ENCODE results near the gene AEBP2. TPM values are rescaled to one million over a fixed set of nuclear protein-coding genes. Genes with fewer than 3 reads are reported as not detected.

The AEBP2 gene
- total and polyA plus RNA-seq, 2 donors (not counting 3 experiments of a cell fraction or from before 2014, with no cell fraction given) = 8.8 to 42.2 TPM

GRCh38 chr12:19528750-19529149 is 89.5 kb downstream of the AEBP2 start:
- ChIA-PET CTCF (no interaction called here), POLR2A (no interaction called here)
- no peak for TF ChIP-seq FOS (IDR thresholded peaks at IDR 0.05; ENCODE audit: borderline replicate concordance, insufficient read depth, low read length)
- no peak for TF ChIP-seq POLR2AphosphoS5 (IDR thresholded peaks at IDR 0.05; ENCODE audit: insufficient read depth, low read depth, low read length)
- TF ChIP-seq GATA2 (IDR thresholded peaks at IDR 0.05; ENCODE audit: insufficient read depth, insufficient read length, low read depth, low read length) = no peak
- TF ChIP-seq JUN (IDR thresholded peaks at IDR 0.05; ENCODE audit: borderline replicate concordance, insufficient read depth, insufficient read length, low read depth) = no peak
- TF ChIP-seq MYC (IDR thresholded peaks at IDR 0.05; ENCODE audit: low read depth, low read length) = no peak
- no peak for TF ChIP-seq EZH2 (IDR thresholded peaks at IDR 0.05; ENCODE audit: borderline replicate concordance, low read depth, low read length, severe bottlenecking)
- TF ChIP-seq POLR2A (IDR thresholded peaks at IDR 0.05; ENCODE audit: low read depth, low read length) = no peak
- no peak for TF ChIP-seq CTCF (IDR thresholded peaks at IDR 0.05; ENCODE audit: extremely low read depth in 1 of 2, insufficient read depth in 1 of 2, low read depth in 1 of 2, low read length in 2 of 2)
- no peak for TF ChIP-seq MAX (IDR thresholded peaks at IDR 0.05; ENCODE audit: insufficient read depth, insufficient read length)
- Histone ChIP-seq H3K9me1 (replicated peaks; ENCODE audit: control insufficient read depth, extremely low read depth, insufficient read depth, low read length) (no peaks in the 10 kb centered on the region), H3K36me3 (ENCODE audit: control insufficient read depth in 2 of 2, extremely low read depth in 1 of 2, insufficient read depth in 2 of 2, low read length in 2 of 2) (no peaks in the 10 kb centered on the region), H3K9me3 (replicated peaks; ENCODE audit: control insufficient read depth, insufficient read depth, low read length) (no peaks in the 10 kb centered on the region), H3K27me3 (ENCODE audit: control insufficient read depth in 2 of 2, insufficient read depth in 2 of 2, low read length in 2 of 2) (no peaks in the 10 kb centered on the region), H3K27ac (ENCODE audit: insufficient read depth, low read depth, low read length) (peak overlapping the region; percentile 84), H3K4me2 (ENCODE audit: insufficient read depth, low read length) (no peak overlapping the region), H3K79me2 (ENCODE audit: control insufficient read depth, insufficient read depth, low read length) (no peaks in the 10 kb centered on the region), H4K20me1 (replicated peaks; ENCODE audit: control insufficient read depth, extremely low read depth, insufficient read depth, low read length) (no peaks in the 10 kb centered on the region), H3K4me3 (replicated peaks in 1 of 3; ENCODE audit: insufficient read depth in 1 of 3, low read depth in 1 of 3, low read length in 3 of 3) (no peak overlapping the region), H3K9ac (replicated peaks; ENCODE audit: extremely low read depth, insufficient read depth, low read length) (no peak overlapping the region), H2AFZ (ENCODE audit: low read depth, low read length) (no peak overlapping the region), H3K4me1 (ENCODE audit: control insufficient read depth, extremely low read depth, insufficient read depth, low read length) (peaks cover 36% of the 10 kb centered on the region)
- BruUV-seq (replicated peaks) = no TSS peak
- FAIRE-seq (no peak), DNase-seq (ENCODE audit: low read depth, low spot score) (no peak)
- intact Hi-C loops (cut with micrococcal nuclease) = loop anchor here (5.0 kb wide), 1 partner anchor 214 kb away; no protein-coding TSS in a partner anchor
- dilution Hi-C loops (cut with MboI; ENCODE audit: extremely low pct_ligation_motif_present, low sequenced_read_pairs) = no loop called here

All from endothelial cell of umbilical vein (primary cell).